ENCODE results near the gene ARHGAP15. TPM values are rescaled to one million over a fixed set of nuclear protein-coding genes. Genes with fewer than 3 reads are reported as not detected.

Gene ARHGAP15
- total RNA-seq, 4 donors from 2014 or later, result 0.80 to 53.1 (median 12.7) TPM

DNA sequence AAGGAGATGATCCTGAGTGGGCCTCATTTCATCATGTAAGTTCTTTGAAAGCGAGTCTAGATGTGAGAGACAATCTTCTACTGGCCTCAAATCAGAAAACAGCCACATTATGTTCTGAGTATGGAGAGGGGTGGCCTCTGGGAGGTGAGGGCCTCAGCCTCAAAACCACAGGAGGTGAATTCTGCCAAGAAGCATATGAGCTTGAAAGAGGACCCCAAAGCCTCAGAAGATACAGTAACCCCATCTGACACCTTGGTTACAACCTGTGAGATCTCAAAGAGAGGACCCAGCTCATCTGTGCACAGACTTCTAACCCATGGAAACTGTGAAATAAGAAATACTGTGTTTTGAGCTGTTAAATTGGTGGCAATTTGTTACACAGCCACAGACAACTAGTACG lies 200.1 kb downstream of the ARHGAP15 start:
- TF ChIP-seq, protein P1, sequence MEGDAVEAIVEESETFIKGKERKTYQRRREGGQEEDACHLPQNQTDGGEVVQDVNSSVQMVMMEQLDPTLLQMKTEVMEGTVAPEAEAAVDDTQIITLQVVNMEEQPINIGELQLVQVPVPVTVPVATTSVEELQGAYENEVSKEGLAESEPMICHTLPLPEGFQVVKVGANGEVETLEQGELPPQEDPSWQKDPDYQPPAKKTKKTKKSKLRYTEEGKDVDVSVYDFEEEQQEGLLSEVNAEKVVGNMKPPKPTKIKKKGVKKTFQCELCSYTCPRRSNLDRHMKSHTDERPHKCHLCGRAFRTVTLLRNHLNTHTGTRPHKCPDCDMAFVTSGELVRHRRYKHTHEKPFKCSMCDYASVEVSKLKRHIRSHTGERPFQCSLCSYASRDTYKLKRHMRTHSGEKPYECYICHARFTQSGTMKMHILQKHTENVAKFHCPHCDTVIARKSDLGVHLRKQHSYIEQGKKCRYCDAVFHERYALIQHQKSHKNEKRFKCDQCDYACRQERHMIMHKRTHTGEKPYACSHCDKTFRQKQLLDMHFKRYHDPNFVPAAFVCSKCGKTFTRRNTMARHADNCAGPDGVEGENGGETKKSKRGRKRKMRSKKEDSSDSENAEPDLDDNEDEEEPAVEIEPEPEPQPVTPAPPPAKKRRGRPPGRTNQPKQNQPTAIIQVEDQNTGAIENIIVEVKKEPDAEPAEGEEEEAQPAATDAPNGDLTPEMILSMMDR (IDR thresholded peaks at IDR 0.05), result no peak
- no peak for TF ChIP-seq EP300 (IDR thresholded peaks at IDR 0.05; ENCODE audit: low read depth)
- H3K27me3 ChIP-seq, result no peaks in the 10 kb centered on the region
- H3K36me3 ChIP-seq, result no peaks in the 10 kb centered on the region
- intact Hi-C loops (cut with DNase I; ENCODE audit: low total_unique reads), result no loop called here
- no peak overlapping the region for H3K4me3 ChIP-seq
- 94 to 100% methylated on average over 2 of the region's 2 CpGs for WGBS, 2 donors (ENCODE audit: low coverage in 1 of 2)
- no peaks in the 10 kb centered on the region for H3K9me3 ChIP-seq
- H3K4me1 ChIP-seq, result no peaks in the 10 kb centered on the region
- no peak for DNase-seq
- in situ Hi-C loops (cut with MboI; ENCODE audit: low pct_ligation_motif_present in 1 of 4, low pct_unique_long_range_greater_than_20kb in 1 of 4, low sequenced_read_pairs in 3 of 4), result no loop called here
- H3K27ac ChIP-seq, result no peak overlapping the region

- Histone ChIP-seq H3K4me1 (no peaks in the 10 kb centered on the region), H3K36me3 (no peaks in the 10 kb centered on the region), H3K27me3 (no peaks in the 10 kb centered on the region), H3K27ac (no peak overlapping the region), H3K4me3 (no peak overlapping the region), H3K9me3 (no peaks in the 10 kb centered on the region)
- TF ChIP-seq, protein P1 (IDR thresholded peaks at IDR 0.05), result no peak
- TF ChIP-seq EP300 (IDR thresholded peaks at IDR 0.05; ENCODE audit: low read depth) (no peak), POLR2AphosphoS5 (IDR thresholded peaks at IDR 0.05) (no peak), POLR2A (IDR thresholded peaks at IDR 0.05) (no peak)
- in situ Hi-C loops (cut with MboI; ENCODE audit: low pct_ligation_motif_present in 1 of 4, low pct_unique_long_range_greater_than_20kb in 1 of 4, low sequenced_read_pairs in 3 of 4), result no loop called here
- intact Hi-C loops (cut with DNase I; ENCODE audit: low total_unique reads), result no loop called here
- no peak for DNase-seq
- WGBS, 2 donors (ENCODE audit: low coverage in 1 of 2), result 50 to 64% methylated on average over 9 of the region's 9 CpGs
Measured at GRCh38 chr2:143333168-143333791, 204.1 kb downstream of the ARHGAP15 start.

GRCh38 chr2:143333847-143334246 lies 204.6 kb downstream of the ARHGAP15 start:
- Histone ChIP-seq H3K36me3 (no peaks in the 10 kb centered on the region), H3K27ac (no peak overlapping the region), H3K4me3 (no peak overlapping the region), H3K27me3 (no peaks in the 10 kb centered on the region), H3K4me1 (no peaks in the 10 kb centered on the region), H3K9me3 (no peaks in the 10 kb centered on the region)
- DNase-seq, result no peak
- intact Hi-C loops (cut with DNase I; ENCODE audit: low total_unique reads) (no loop called here), in situ Hi-C loops (cut with MboI; ENCODE audit: low pct_ligation_motif_present in 1 of 4, low pct_unique_long_range_greater_than_20kb in 1 of 4, low sequenced_read_pairs in 3 of 4) (no loop called here)
- TF ChIP-seq POLR2AphosphoS5 (IDR thresholded peaks at IDR 0.05), result no peak
- TF ChIP-seq, protein P1 (IDR thresholded peaks at IDR 0.05), result no peak
- no peak for TF ChIP-seq POLR2A (IDR thresholded peaks at IDR 0.05)
- no peak for TF ChIP-seq EP300 (IDR thresholded peaks at IDR 0.05; ENCODE audit: low read depth)
- WGBS, 2 donors (ENCODE audit: low coverage in 1 of 2), result 53 to 54% methylated on average over 1 of the region's 1 CpG

- no peaks in the 10 kb centered on the region for H3K27me3 ChIP-seq
- intact Hi-C loops (cut with DNase I; ENCODE audit: low total_unique reads), result no loop called here
- H3K4me1 ChIP-seq, result no peaks in the 10 kb centered on the region
- DNase-seq, result no peak
- in situ Hi-C loops (cut with MboI; ENCODE audit: low pct_ligation_motif_present in 1 of 4, low pct_unique_long_range_greater_than_20kb in 1 of 4, low sequenced_read_pairs in 3 of 4), result no loop called here
- no peaks in the 10 kb centered on the region for H3K9me3 ChIP-seq
- no peak overlapping the region for H3K27ac ChIP-seq
- no peak for TF ChIP-seq POLR2A (IDR thresholded peaks at IDR 0.05)
- TF ChIP-seq, protein P1 (IDR thresholded peaks at IDR 0.05), result no peak
- TF ChIP-seq EP300 (IDR thresholded peaks at IDR 0.05; ENCODE audit: low read depth), result no peak
- no peak for TF ChIP-seq POLR2AphosphoS5 (IDR thresholded peaks at IDR 0.05)
- no peaks in the 10 kb centered on the region for H3K36me3 ChIP-seq
- 69 to 78% methylated on average over 2 to 4 of the region's 4 CpGs for WGBS, 2 donors (ENCODE audit: low coverage in 1 of 2)
- H3K4me3 ChIP-seq, result no peak overlapping the region
Measured at GRCh38 chr2:143334837-143335236, 205.6 kb downstream of the ARHGAP15 start.

Measured in transverse colon (tissue), 4 donors.